NCI-H1694 treated with DMSO at 0.1 percent for 48 hours (cell line): ENCODE results near the gene BICDL2.

Experiments used
- DNase-seq: peaks from one replicate; lab custom pipeline; 2025; lab: John Stamatoyannopoulos, UW

BICDL2 gene

GRCh38 chr16:2983706-2984136 lies 53.0 kb downstream of the BICDL2 start:
- DNase-seq = peak; percentile 54

GRCh38 chr16:2982402-2982801 lies 54.3 kb downstream of the BICDL2 start:
- no peak for DNase-seq

- DNase-seq = no peak
Observed at GRCh38 chr16:2981899-2982250, 54.9 kb downstream of the BICDL2 start.

GRCh38 chr16:2981177-2981898 lies 55.4 kb downstream of the BICDL2 start:
- no peak for DNase-seq

- DNase-seq = peak; percentile 43
Observed at GRCh38 chr16:2980227-2981176, 56.2 kb downstream of the BICDL2 start, which contains the start of gene PKMYT1. PKMYT1 (minus strand) TSS chr16:2980446; CDS start chr16:2979657, 789 bp downstream.

- no peak for DNase-seq
Observed at GRCh38 chr16:2979669-2980226, 57.0 kb downstream of the BICDL2 start.
